ENCODE measurements around the gene PRR20D.
"Not testable (repeated sequence)": the region's sequence is repeated elsewhere in the genome, so short reads cannot be mapped to it uniquely, and the experiment has no call there.

Gene PRR20D

DNA sequence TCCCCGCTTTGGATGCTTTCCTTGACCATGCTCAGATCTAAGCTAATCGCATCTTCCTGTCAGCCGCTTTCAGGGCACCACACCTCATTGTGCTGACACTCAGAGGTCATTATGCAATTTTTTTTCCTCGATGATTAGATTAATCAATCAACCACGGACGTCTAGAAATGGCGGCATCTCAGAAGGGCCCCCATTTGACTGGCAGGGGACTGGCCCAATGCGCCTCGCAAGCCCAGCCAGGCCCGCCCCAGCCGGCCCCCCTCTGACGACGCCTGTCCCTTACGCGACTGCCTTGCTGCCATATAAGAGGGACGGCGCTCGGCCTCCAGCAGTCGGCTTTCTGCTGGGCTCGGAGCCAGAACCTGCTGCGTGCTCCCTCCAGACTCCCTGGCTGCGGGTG, at the start of gene PRR20D:
TSS of gene PRR20D (plus strand) at position 301 of the 400 bp plus-strand sequence. CDS start 387 bp downstream, outside the sequence.
- not testable (repeated sequence) for DNase-seq

DNA sequence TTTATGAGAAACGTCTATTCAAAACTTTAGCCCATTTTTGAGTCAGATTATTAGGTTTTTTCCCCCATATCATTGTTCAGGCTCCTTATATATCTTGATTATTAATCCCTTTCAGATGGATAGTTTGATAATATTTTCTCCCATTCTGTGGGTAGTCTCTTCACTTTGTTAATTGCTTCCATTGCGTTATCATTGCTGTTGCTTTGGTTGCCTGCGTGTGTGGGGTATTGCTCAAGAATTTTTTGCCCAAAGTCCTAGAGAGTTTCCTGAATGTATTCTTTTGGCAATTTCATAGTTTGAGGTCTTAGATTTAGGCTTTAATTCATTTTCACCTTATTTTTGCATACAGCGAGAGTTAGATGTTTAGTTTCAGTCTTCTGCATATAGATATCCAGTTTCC, 45.5 kb upstream of the PRR20D start:
- DNase-seq: no peak

DNA sequence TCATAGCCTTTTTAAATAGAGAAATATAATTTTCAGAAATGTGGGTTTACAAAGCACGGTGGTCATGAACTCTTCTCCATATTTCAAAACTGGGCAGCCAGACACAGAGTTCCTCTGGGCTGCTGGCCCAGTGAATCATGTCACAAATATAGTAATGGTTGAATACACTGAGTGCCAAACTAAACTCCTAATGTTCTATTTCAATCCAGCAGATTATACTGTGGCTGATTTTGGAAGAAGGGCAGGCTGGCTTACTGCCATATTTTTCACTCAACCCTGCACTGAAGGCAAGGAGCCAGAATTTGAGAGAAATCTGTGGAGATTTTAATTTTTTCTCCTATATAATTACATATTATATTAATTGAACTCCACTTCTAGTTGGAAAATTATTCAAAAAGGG, 36.8 kb upstream of the PRR20D start:
- no peak for DNase-seq

DNA sequence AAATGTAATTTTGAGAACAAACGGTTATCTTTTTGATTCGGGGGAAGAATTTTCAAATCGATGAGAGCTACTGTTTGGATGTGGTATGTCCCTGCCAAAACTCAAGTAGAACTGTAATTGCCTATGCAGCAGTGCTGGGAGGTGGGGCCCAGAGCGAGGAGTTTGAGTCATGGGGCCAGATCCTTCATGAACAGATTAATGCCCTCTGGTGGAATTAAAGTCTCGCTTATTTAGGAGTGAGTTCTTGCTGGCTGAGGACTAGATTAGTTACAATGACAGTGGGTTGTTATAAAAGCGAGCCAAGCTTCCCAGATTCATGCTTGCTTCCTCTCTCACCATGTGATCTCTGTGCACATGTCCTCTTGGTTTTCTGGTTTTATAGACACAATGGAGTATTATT, 31.5 kb upstream of the PRR20D start:
- no peak for DNase-seq

DNA sequence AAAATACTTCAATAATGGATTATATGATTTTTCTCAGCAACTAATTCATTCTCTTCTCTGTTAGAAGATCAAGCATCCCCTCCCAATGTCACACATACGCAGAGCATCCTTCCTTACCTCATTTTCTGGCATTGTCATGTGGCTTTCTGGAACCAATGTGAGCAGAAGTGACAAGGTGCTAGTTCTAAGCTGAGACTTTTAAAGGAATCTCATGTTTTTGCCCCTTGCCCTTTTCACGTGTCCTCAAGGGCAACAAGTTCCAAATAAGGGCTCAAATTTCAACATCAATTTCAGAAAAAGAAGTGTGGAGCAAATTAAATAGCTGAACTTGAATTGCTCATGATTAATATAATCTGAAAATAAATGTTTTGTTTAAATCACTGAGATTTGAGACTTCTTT, 24.3 kb upstream of the PRR20D start:
- no peak for DNase-seq

DNA sequence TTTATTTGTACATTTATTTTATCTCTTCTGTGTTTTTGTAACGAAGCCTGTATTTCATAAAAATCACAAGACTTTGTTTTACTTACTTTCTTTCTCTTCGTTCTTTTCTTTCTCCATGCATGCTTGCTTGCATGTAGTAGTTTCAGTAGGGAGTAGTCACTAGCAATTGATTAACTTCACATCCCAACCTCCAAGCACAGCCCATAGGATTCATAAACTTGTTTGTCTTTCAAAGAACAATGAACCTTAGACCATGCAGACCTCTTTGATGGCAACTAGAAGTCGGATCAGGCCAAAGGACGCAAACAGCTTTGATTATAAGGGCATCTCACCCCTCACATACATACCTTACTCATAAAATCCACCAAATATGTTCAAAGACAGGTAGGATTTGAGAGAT, 22.8 kb upstream of the PRR20D start:
- no peak for DNase-seq

DNA sequence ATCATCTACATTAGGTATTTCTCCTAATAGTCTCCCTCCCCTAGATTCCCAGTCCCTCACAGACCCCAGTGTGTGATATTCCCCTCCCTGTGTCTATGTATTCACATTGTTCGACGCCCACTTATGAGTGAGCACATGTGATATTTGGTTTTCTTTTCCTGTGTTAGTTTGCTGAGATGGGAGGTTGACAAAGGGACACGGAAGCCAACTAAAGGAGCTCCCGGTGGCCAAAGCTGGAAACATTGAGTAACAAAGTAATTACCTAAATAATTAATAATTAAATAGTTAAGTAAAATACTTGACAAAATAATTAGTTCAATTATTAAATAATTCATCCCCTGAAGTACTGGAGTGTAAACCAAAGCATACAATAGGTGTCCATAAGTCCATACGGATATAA, 21.4 kb upstream of the PRR20D start:
- DNase-seq: no peak

DNA sequence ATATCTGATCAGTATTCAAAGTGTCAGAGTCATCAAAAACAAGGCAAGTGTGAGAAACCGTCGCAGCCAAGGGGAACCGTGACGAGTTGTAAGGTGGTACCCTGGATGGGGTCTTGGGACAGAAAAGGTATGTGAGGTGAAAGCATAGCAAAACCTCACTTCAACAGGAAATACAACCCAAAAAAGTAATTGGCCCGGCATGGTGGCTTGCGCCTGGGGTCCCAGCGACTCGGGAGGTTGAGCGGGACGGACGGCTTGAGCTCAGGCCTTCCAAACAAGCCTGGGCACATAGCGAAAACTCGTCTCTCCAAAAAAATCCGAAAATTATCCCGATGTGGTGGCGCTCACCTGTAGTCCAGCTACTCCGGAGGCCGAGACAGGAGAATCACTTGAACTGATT, 20.7 kb upstream of the PRR20D start:
- DNase-seq: not testable (repeated sequence)

DNA sequence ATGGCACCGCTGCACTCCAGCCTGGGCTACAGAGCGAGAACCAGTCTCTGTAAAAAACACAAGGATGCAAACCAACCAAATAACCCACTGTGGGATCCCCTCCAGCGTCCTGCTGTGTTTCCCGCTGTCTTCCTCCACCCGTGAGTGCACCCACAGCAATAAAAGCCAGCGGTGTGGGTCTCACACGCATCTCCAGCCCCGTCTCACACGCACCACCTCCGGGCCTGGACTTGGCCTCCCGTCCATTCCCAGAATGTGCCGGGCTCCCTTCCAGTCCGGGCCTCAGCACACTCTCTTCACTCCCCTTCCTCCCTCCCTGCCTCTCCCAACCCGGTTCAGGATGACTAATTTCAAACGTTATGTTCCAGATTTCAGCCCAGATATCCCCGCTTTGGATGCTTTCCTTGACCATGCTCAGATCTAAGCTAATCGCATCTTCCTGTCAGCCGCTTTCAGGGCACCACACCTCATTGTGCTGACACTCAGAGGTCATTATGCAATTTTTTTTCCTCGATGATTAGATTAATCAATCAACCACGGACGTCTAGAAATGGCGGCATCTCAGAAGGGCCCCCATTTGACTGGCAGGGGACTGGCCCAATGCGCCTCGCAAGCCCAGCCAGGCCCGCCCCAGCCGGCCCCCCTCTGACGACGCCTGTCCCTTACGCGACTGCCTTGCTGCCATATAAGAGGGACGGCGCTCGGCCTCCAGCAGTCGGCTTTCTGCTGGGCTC, 20.0 kb upstream of the PRR20D start, which contains the start of gene PRR20A:
TSS of gene PRR20A (plus strand) at position 684 of the 734 bp plus-strand sequence. CDS start 387 bp downstream, outside the sequence.
- not testable (repeated sequence) for DNase-seq

DNA sequence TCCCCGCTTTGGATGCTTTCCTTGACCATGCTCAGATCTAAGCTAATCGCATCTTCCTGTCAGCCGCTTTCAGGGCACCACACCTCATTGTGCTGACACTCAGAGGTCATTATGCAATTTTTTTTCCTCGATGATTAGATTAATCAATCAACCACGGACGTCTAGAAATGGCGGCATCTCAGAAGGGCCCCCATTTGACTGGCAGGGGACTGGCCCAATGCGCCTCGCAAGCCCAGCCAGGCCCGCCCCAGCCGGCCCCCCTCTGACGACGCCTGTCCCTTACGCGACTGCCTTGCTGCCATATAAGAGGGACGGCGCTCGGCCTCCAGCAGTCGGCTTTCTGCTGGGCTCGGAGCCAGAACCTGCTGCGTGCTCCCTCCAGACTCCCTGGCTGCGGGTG, 13.2 kb upstream of the PRR20D start, which contains the start of gene PRR20B:
TSS of gene PRR20B (plus strand) at position 301 of the 400 bp plus-strand sequence. CDS start 387 bp downstream, outside the sequence.
- DNase-seq: not testable (repeated sequence)

DNA sequence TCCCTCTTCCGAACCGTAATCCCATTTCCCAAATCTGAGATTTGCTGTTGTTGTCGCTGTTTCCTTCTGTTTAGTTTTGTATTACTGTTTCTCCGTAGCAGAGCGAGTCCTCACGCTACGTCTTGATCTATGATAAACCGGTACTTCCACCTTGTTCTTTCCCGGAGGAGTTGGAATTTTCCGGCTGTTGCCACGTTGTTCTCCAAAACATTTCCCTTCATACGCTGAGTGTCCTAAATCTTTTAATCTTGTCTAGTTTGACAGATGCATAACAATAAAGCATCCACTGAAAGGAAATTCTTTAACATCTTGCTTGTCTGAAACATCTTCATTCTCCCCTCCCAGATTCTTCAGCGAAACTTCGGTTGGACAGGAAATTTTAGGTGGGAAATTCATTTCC, 12.3 kb upstream of the PRR20D start:
- not testable (repeated sequence) for DNase-seq

DNA sequence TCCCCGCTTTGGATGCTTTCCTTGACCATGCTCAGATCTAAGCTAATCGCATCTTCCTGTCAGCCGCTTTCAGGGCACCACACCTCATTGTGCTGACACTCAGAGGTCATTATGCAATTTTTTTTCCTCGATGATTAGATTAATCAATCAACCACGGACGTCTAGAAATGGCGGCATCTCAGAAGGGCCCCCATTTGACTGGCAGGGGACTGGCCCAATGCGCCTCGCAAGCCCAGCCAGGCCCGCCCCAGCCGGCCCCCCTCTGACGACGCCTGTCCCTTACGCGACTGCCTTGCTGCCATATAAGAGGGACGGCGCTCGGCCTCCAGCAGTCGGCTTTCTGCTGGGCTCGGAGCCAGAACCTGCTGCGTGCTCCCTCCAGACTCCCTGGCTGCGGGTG, 6.7 kb upstream of the PRR20D start, which contains the start of gene PRR20C:
TSS of gene PRR20C (plus strand) at position 301 of the 400 bp plus-strand sequence. CDS start 387 bp downstream, outside the sequence.
- not testable (repeated sequence) for DNase-seq

DNA sequence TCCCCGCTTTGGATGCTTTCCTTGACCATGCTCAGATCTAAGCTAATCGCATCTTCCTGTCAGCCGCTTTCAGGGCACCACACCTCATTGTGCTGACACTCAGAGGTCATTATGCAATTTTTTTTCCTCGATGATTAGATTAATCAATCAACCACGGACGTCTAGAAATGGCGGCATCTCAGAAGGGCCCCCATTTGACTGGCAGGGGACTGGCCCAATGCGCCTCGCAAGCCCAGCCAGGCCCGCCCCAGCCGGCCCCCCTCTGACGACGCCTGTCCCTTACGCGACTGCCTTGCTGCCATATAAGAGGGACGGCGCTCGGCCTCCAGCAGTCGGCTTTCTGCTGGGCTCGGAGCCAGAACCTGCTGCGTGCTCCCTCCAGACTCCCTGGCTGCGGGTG, 6.5 kb downstream of the PRR20D start, which contains the start of gene PRR20E:
TSS of gene PRR20E (plus strand) at position 301 of the 400 bp plus-strand sequence. CDS start 387 bp downstream, outside the sequence.
- DNase-seq: not testable (repeated sequence)

DNA sequence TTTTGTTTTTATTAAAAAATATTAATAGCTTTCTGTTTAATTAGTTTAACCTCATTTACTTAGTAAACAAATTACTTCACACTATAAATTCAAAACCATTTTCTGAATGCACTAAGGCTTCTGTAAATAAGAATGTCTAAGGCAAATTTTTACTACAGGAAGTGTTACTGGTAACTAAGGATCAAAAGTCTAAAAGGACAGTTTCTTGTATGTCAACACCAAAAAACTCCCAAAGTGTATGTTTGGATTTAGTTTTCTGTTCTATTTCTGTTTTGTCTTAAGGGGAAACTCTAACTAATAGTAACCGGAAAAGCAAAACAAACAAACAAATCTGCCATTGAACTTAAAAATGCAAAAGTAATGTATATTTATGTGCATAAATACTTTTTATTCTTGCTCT, 31.2 kb downstream of the PRR20D start:
- no peak for DNase-seq

DNA sequence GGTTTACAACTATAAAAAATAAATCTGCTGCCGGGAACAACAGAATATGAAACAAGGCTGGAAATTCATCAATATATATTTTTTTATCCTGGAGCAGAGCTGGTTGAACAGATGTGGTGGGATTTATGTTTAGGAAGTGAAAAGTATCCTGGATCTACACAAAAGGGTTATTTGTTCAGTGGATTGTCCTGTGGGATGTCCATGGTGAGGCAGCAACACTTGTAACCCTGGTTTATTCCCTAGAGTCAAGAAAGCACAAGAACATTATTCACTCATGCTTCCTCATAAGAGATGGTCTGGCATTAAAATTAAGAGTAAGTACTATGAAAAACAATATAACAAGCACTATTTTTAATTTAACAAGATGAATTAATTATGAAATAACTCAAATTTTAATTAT, 52.6 kb downstream of the PRR20D start:
- DNase-seq: no peak
